HT1080 (cell line): ENCODE data around the gene JMJD1C. TPM values are rescaled to one million over a fixed set of nuclear protein-coding genes. Genes with fewer than 3 reads are reported as not detected.
A peak's percentile ranks its signal among the peaks of the same experiment; 100 is the strongest.
"Not testable (repeated sequence)": the region's sequence is repeated elsewhere in the genome, so short reads cannot be mapped to it uniquely, and the experiment has no call there.

Experiments used
- DNase-seq: peaks from one replicate; pipeline ENCODE4 v3.0.0-alpha.2; 2015; ENCODE audit warnings: low read depth
- total RNA-seq: library from RNA; depleted of rRNA; stranded (reverse); fragments of >200 nt; shearing (Covaris generic); gene quantifications from 2 replicates; pipeline ENCODE4 v1.2.3, GENCODE V29; 2014

The JMJD1C gene
- total RNA-seq, 1 experiment from 2014 or later = 43.9 TPM

DNA sequence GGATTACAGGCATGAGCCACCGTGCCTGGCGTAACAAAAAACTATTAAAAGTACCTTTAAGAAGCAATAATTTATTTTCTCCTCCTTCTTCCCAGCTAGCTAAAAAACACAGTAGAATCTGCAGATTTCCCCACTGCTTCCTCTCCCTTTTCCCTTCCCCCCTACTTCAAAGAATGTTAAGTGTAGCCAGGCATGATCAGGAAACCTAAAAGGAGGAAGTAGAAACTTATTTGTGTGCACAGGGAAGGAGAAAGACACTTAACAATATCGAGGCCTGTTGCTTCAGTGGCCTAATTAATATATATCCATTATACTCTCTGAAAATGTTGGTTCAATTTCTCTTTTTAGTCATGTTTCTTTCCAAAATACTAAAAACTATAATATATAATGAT lies 204.9 kb downstream of the JMJD1C start:
- no peak for DNase-seq

- DNase-seq = no peak
Observed at GRCh38 chr10:63260103-63260859, 205.5 kb downstream of the JMJD1C start.

DNA sequence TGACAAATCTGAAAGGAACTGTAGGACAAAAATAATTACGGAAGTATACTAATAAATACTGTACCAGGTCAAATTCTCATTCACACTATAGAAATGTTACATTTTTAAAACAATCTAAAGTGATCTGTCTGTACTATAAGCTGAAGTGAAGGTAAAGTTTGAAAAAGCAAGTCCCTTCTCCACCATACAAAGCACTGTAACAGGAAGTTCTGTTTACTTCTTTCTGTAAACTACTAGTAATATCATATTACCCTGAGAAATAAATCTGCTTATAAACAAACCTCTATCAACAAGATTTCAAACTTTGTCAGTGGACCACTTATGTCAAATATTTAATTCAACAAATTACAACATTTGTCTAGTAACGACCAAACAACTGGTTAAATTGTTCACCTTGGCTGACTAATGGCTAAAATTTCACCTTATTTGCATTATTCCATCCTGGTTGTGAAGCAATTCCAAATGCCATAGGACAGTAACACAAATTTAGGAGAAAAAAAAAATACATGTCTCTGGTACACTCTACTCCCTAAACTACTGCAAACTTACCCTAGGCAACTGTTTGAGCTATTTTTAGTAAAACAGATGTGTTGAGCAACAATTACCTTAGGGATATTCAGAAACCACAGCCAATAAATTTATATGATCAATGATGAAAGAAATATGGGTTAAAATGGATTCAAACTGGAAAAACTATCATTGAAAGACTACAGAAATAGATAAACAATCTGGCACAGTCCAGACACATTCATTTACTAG lies 206.7 kb downstream of the JMJD1C start:
- DNase-seq = no peak

GRCh38 chr10:63257778-63258177 lies 208.0 kb downstream of the JMJD1C start:
- no peak for DNase-seq

DNA sequence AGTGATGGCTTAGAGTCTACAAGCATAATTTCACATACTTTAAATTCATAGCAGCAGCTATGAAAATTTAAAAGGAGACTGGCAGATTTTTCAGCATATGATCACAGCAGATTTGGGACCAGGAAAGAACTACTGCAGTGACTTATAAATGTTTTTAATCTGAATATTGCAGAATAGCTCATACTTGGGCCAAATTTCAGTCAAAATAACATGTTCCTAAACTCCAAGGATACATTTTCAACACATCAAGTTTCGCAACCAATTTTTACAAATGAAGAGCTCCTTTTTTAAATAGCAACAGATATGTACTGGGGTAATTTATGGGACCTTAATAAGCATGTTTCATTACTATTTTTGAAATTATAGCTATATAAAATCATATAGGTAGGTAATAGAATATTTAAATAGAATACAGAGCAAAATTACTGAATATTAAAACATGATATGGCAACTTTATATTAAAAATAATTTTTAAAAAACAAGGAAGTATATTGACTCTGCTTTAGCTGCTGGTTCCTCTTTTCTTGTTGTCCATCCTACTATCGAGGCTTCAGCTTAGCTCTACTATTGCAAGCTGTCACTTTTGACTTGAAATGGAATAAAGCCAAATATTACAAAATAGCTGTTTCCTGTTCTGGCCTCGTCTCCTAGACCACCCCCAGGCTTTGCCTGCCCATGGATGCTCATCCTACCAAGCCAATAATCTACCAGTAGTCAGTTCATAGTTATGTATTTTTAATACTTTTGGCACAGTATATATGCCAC lies 209.6 kb downstream of the JMJD1C start:
- DNase-seq = no peak

DNA sequence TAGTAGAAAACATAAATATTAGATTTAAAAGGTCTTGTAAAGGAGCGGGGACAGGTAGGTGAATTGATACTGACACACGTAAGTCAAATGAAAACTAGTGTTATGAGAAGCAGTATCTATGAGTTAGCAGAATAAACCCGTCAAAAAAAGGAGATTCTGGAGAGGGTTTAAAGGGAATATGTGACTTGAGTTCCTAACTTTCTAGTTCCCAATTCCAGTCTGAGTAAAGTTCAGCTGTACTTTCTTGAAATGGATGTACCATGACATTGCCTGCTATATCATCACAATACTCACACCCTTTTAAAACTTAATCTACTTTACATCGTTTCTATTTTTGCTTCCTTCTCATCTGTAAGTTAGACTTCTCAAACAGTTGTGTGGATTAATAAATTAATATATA lies 210.5 kb downstream of the JMJD1C start:
- DNase-seq = no peak

GRCh38 chr10:63253040-63253439 lies 212.7 kb downstream of the JMJD1C start:
- no peak for DNase-seq

- no peak for DNase-seq
Observed at GRCh38 chr10:63252095-63252762, 213.5 kb downstream of the JMJD1C start.

- DNase-seq = no peak
Observed at GRCh38 chr10:63250032-63250431, 215.7 kb downstream of the JMJD1C start.

- DNase-seq = no peak
Observed at GRCh38 chr10:63247771-63248170, 218.0 kb downstream of the JMJD1C start.

DNA sequence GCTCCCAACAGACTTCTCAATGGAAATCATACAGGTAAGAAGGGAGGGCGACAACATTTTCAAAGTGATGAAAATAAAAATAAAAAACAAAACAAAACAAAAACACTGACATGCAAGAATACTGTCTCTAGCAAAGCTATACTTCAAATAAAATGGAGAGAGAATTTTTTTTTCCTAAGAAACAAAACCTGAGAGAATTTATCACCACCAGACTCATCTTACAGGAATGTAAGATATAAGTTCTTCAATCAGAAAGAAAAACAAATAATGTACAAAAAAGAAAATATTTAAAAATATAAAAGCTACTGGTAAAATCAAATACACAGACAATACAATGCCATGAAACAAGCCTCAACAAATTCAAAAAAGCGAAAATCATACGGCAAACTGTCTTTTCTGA lies 219.4 kb downstream of the JMJD1C start:
- no peak for DNase-seq

DNA sequence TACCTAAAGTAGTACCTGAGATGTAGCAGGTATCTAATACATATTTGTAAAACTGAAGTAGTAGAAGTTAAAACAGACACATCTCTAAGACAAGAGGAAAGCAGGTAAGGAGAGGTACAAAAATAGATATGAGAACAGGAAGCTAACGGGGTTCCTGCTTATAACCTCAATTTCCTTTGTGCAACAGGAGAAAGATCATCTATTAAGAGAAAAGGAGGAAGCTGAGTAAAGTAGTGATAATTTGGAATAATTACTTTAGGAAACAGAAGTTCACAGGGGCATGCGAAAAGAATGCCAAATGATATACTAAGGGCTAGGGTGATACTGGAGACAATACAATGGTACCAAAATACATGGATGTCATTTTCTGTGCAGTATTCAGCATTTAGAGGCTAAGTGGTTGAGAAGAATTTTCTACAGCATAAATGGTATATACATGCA lies 223.9 kb downstream of the JMJD1C start:
- no peak for DNase-seq

DNA sequence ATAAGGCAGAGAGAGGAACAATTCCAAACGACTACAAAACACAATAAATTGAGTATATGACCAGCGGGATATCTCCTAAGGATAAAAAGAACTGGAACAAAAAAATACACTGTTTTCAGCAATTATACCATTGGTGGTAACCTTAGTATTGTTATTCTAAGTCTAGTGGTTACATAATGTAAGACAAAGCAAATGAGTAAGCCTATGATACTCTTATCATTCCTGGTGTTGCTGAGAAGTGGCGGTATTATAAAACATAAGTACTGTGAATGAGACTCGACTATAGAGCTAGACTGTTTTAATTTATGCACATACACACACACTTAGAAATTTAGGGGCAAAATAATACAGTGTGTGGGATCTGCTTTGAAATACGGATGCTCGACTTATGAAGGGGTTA lies 225.0 kb downstream of the JMJD1C start:
- DNase-seq = no peak

GRCh38 chr10:63238501-63238900 lies 227.3 kb downstream of the JMJD1C start:
- no peak for DNase-seq

- DNase-seq = no peak
Observed at GRCh38 chr10:63237396-63237795, 228.4 kb downstream of the JMJD1C start.

GRCh38 chr10:63236113-63236935 lies 229.5 kb downstream of the JMJD1C start:
- peak; percentile 95 for DNase-seq

- not testable (repeated sequence) for DNase-seq
Observed at GRCh38 chr10:63235136-63235535, 230.6 kb downstream of the JMJD1C start.

GRCh38 chr10:63229161-63229560 lies 236.6 kb downstream of the JMJD1C start:
- no peak for DNase-seq

GRCh38 chr10:63228237-63228636 lies 237.5 kb downstream of the JMJD1C start:
- DNase-seq = no peak

DNA sequence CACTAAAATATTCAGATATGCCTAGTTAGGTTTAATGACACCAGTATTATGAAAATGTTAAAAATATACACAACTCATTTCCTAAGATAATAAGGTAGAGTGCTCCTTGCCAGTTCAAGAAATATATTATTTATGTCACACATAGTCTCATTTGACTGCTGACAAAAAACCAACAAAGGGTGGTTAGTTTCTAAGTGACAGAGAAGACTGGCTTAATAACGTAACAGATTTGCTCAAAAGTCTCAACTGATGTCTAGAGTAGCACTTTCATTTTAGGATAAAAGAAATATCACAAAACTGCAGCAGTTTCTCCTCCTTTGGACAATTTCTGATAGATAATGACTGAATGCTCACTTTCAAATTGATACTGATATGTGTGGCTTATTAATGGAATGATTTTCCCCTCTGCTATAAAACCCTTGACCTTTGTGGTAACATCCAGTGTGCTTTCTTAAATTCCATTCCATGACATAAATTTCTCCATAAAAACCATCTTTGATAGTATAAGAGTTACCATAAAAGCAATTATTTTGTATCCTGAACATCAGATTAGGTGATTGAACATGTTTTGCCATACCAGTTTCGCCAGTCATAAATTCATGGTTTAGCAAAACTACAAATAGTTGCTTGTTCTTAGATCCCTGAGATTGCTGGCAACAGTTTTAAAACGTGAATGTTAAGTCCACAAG lies 238.4 kb downstream of the JMJD1C start:
- DNase-seq = no peak
